ENCODE measurements around the gene MAP9.

The MAP9 gene

GRCh38 chr4:155338196-155338595 lies 38.6 kb downstream of the MAP9 start:
- Histone ChIP-seq H3K4me3 (ENCODE audit: insufficient read depth, low read length, poor library complexity, severe bottlenecking) (no peak overlapping the region), H3K36me3 (ENCODE audit: low read length) (no peaks in the 10 kb centered on the region), H3K4me2 (ENCODE audit: low read depth, low read length, poor library complexity, severe bottlenecking) (no peak overlapping the region), H3K9ac (ENCODE audit: low read length) (no peak overlapping the region), H3K9me2 (replicated peaks; ENCODE audit: insufficient read depth, low read length) (no peaks in the 10 kb centered on the region), H3K79me2 (ENCODE audit: insufficient read depth, low read length) (no peaks in the 10 kb centered on the region), H3F3A (ENCODE audit: insufficient read depth) (no peaks in the 10 kb centered on the region), H3K27me3 (ENCODE audit: low read length) (no peaks in the 10 kb centered on the region), H4K20me1 (ENCODE audit: low read depth, low read length) (no peaks in the 10 kb centered on the region), H2AFZ (ENCODE audit: low read depth, low read length, severe bottlenecking) (no peak overlapping the region), H3K27ac (ENCODE audit: low read depth, low read length) (no peak overlapping the region), H3K9me3 (ENCODE audit: insufficient read depth, low read length) (no peaks in the 10 kb centered on the region)
- no peak for TF ChIP-seq EZH2phosphoT487 (conservative IDR thresholded peaks at IDR 0.05; ENCODE audit: low read length)
- TF ChIP-seq, protein P1, sequence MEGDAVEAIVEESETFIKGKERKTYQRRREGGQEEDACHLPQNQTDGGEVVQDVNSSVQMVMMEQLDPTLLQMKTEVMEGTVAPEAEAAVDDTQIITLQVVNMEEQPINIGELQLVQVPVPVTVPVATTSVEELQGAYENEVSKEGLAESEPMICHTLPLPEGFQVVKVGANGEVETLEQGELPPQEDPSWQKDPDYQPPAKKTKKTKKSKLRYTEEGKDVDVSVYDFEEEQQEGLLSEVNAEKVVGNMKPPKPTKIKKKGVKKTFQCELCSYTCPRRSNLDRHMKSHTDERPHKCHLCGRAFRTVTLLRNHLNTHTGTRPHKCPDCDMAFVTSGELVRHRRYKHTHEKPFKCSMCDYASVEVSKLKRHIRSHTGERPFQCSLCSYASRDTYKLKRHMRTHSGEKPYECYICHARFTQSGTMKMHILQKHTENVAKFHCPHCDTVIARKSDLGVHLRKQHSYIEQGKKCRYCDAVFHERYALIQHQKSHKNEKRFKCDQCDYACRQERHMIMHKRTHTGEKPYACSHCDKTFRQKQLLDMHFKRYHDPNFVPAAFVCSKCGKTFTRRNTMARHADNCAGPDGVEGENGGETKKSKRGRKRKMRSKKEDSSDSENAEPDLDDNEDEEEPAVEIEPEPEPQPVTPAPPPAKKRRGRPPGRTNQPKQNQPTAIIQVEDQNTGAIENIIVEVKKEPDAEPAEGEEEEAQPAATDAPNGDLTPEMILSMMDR (IDR thresholded peaks at IDR 0.05; ENCODE audit: insufficient read depth, low read length, poor library complexity, severe bottlenecking): no peak

GRCh38 chr4:155336242-155336641 lies 40.5 kb downstream of the MAP9 start:
- Histone ChIP-seq H3K9me2 (replicated peaks; ENCODE audit: insufficient read depth, low read length) (no peaks in the 10 kb centered on the region), H3K9me3 (ENCODE audit: insufficient read depth, low read length) (no peaks in the 10 kb centered on the region), H3F3A (ENCODE audit: insufficient read depth) (no peaks in the 10 kb centered on the region), H2AFZ (ENCODE audit: low read depth, low read length, severe bottlenecking) (no peak overlapping the region), H3K27ac (ENCODE audit: low read depth, low read length) (no peak overlapping the region), H3K79me2 (ENCODE audit: insufficient read depth, low read length) (no peaks in the 10 kb centered on the region), H3K4me3 (ENCODE audit: insufficient read depth, low read length, poor library complexity, severe bottlenecking) (no peak overlapping the region), H3K27me3 (ENCODE audit: low read length) (no peaks in the 10 kb centered on the region), H4K20me1 (ENCODE audit: low read depth, low read length) (no peaks in the 10 kb centered on the region), H3K9ac (ENCODE audit: low read length) (no peak overlapping the region), H3K36me3 (ENCODE audit: low read length) (no peaks in the 10 kb centered on the region), H3K4me2 (ENCODE audit: low read depth, low read length, poor library complexity, severe bottlenecking) (no peak overlapping the region)
- TF ChIP-seq, protein P1 (IDR thresholded peaks at IDR 0.05; ENCODE audit: insufficient read depth, low read length, poor library complexity, severe bottlenecking): no peak

DNA sequence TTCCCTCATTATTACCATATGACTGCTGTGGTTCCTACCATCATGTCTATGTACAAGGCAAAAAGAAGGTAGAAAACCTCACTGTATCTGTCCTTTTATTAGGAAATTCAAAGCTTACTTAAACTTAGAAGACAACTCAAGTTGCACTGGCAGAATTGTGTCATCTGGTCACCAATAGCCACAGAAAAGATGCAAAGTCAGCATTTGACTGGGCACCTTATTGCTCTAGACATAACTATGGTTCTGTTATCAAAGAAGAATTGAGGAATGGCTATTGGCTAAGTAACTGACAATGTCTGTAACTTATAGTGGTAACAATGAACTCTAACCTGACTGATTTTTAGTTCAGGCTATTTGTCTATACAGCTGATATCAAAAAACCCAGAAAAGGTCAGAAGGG lies 45.3 kb downstream of the MAP9 start:
- H3K9me2 ChIP-seq (replicated peaks; ENCODE audit: insufficient read depth, low read length): no peaks in the 10 kb centered on the region
- no peak overlapping the region for H3K9ac ChIP-seq (ENCODE audit: low read length)
- TF ChIP-seq, protein P1 (IDR thresholded peaks at IDR 0.05; ENCODE audit: insufficient read depth, low read length, poor library complexity, severe bottlenecking): no peak
- TF ChIP-seq EZH2phosphoT487 (conservative IDR thresholded peaks at IDR 0.05; ENCODE audit: low read length): no peak
- H3K27me3 ChIP-seq (ENCODE audit: low read length): no peaks in the 10 kb centered on the region
- no peaks in the 10 kb centered on the region for H4K20me1 ChIP-seq (ENCODE audit: low read depth, low read length)
- H3F3A ChIP-seq (ENCODE audit: insufficient read depth): no peaks in the 10 kb centered on the region
- no peaks in the 10 kb centered on the region for H3K79me2 ChIP-seq (ENCODE audit: insufficient read depth, low read length)
- H3K4me2 ChIP-seq (ENCODE audit: low read depth, low read length, poor library complexity, severe bottlenecking): no peak overlapping the region
- H3K27ac ChIP-seq (ENCODE audit: low read depth, low read length): no peak overlapping the region
- no peaks in the 10 kb centered on the region for H3K9me3 ChIP-seq (ENCODE audit: insufficient read depth, low read length)
- H3K36me3 ChIP-seq (ENCODE audit: low read length): no peaks in the 10 kb centered on the region
- H3K4me3 ChIP-seq (ENCODE audit: insufficient read depth, low read length, poor library complexity, severe bottlenecking): no peak overlapping the region
- no peak overlapping the region for H2AFZ ChIP-seq (ENCODE audit: low read depth, low read length, severe bottlenecking)

GRCh38 chr4:155322782-155323181 lies 54.0 kb downstream of the MAP9 start:
- Histone ChIP-seq H3K27ac (ENCODE audit: low read depth, low read length) (no peak overlapping the region), H2AFZ (ENCODE audit: low read depth, low read length, severe bottlenecking) (no peak overlapping the region), H3K9ac (ENCODE audit: low read length) (no peak overlapping the region), H3K27me3 (ENCODE audit: low read length) (no peaks in the 10 kb centered on the region), H3K4me3 (ENCODE audit: insufficient read depth, low read length, poor library complexity, severe bottlenecking) (no peak overlapping the region), H3K9me2 (replicated peaks; ENCODE audit: insufficient read depth, low read length) (no peaks in the 10 kb centered on the region), H3K9me3 (ENCODE audit: insufficient read depth, low read length) (no peaks in the 10 kb centered on the region), H3K4me2 (ENCODE audit: low read depth, low read length, poor library complexity, severe bottlenecking) (no peak overlapping the region), H3K79me2 (ENCODE audit: insufficient read depth, low read length) (no peaks in the 10 kb centered on the region), H3F3A (ENCODE audit: insufficient read depth) (no peaks in the 10 kb centered on the region), H3K36me3 (ENCODE audit: low read length) (no peaks in the 10 kb centered on the region), H4K20me1 (ENCODE audit: low read depth, low read length) (no peaks in the 10 kb centered on the region)
- no peak for TF ChIP-seq EZH2phosphoT487 (conservative IDR thresholded peaks at IDR 0.05; ENCODE audit: low read length)
- TF ChIP-seq, protein P1 (IDR thresholded peaks at IDR 0.05; ENCODE audit: insufficient read depth, low read length, poor library complexity, severe bottlenecking): no peak
